Measurements from ENCODE around the gene SNCB. TPM values are rescaled to one million over a fixed set of nuclear protein-coding genes. Genes with fewer than 3 reads are reported as not detected.

Gene SNCB
- total RNA-seq, 4 donors from 2014 or later, result not detected

GRCh38 chr5:176638437-176638836, 8.1 kb upstream of the SNCB start:
- WGBS, 2 donors (ENCODE audit: low coverage in 1 of 2), result 93 to 100% methylated on average over 2 to 3 of the region's 3 CpGs
- Histone ChIP-seq H3K4me3 (no peak overlapping the region), H3K36me3 (no peaks in the 10 kb centered on the region), H3K4me1 (no peaks in the 10 kb centered on the region), H3K27ac (no peak overlapping the region), H3K27me3 (peaks cover 16% of the 10 kb centered on the region), H3K9me3 (no peaks in the 10 kb centered on the region)
- in situ Hi-C loops (cut with MboI; ENCODE audit: low pct_ligation_motif_present in 1 of 4, low pct_unique_long_range_greater_than_20kb in 1 of 4, low sequenced_read_pairs in 3 of 4), result no loop called here
- intact Hi-C loops (cut with DNase I; ENCODE audit: low total_unique reads), result no loop called here
- no peak for DNase-seq
- TF ChIP-seq CTCF (IDR thresholded peaks at IDR 0.05) (no peak), POLR2AphosphoS5 (IDR thresholded peaks at IDR 0.05) (no peak), POLR2A (IDR thresholded peaks at IDR 0.05) (no peak), EP300 (IDR thresholded peaks at IDR 0.05; ENCODE audit: low read depth) (no peak)

GRCh38 chr5:176637556-176637955, 7.2 kb upstream of the SNCB start:
- H3K4me1 ChIP-seq, result no peaks in the 10 kb centered on the region
- no peak for DNase-seq
- WGBS, 2 donors (ENCODE audit: low coverage in 1 of 2), result 63 to 68% methylated on average over 2 to 4 of the region's 4 CpGs
- intact Hi-C loops (cut with DNase I; ENCODE audit: low total_unique reads), result no loop called here
- no peaks in the 10 kb centered on the region for H3K36me3 ChIP-seq
- H3K27ac ChIP-seq, result no peak overlapping the region
- no peak for TF ChIP-seq CTCF (IDR thresholded peaks at IDR 0.05)
- no peak for TF ChIP-seq POLR2AphosphoS5 (IDR thresholded peaks at IDR 0.05)
- no peak for TF ChIP-seq EP300 (IDR thresholded peaks at IDR 0.05; ENCODE audit: low read depth)
- TF ChIP-seq POLR2A (IDR thresholded peaks at IDR 0.05), result no peak
- H3K4me3 ChIP-seq, result no peak overlapping the region
- peaks cover 25% of the 10 kb centered on the region for H3K27me3 ChIP-seq
- in situ Hi-C loops (cut with MboI; ENCODE audit: low pct_ligation_motif_present in 1 of 4, low pct_unique_long_range_greater_than_20kb in 1 of 4, low sequenced_read_pairs in 3 of 4), result no loop called here
- no peaks in the 10 kb centered on the region for H3K9me3 ChIP-seq

GRCh38 chr5:176636426-176636825, 6.1 kb upstream of the SNCB start:
- no peak for DNase-seq
- intact Hi-C loops (cut with DNase I; ENCODE audit: low total_unique reads), result no loop called here
- Histone ChIP-seq H3K27me3 (peaks cover 36% of the 10 kb centered on the region), H3K4me3 (no peak overlapping the region), H3K27ac (no peak overlapping the region), H3K36me3 (no peaks in the 10 kb centered on the region), H3K4me1 (no peaks in the 10 kb centered on the region), H3K9me3 (no peaks in the 10 kb centered on the region)
- 54 to 64% methylated on average over 5 to 9 of the region's 9 CpGs for WGBS, 2 donors (ENCODE audit: low coverage in 1 of 2)
- TF ChIP-seq POLR2A (IDR thresholded peaks at IDR 0.05), result no peak
- in situ Hi-C loops (cut with MboI; ENCODE audit: low pct_ligation_motif_present in 1 of 4, low pct_unique_long_range_greater_than_20kb in 1 of 4, low sequenced_read_pairs in 3 of 4), result no loop called here

GRCh38 chr5:176633598-176633997, 3.3 kb upstream of the SNCB start:
- no peak for DNase-seq
- intact Hi-C loops (cut with DNase I; ENCODE audit: low total_unique reads), result no loop called here
- no peaks in the 10 kb centered on the region for H3K9me3 ChIP-seq
- peaks cover 64% of the 10 kb centered on the region for H3K27me3 ChIP-seq
- H3K36me3 ChIP-seq, result no peaks in the 10 kb centered on the region
- H3K27ac ChIP-seq, result no peak overlapping the region
- no peak overlapping the region for H3K4me3 ChIP-seq
- in situ Hi-C loops (cut with MboI; ENCODE audit: low pct_ligation_motif_present in 1 of 4, low pct_unique_long_range_greater_than_20kb in 1 of 4, low sequenced_read_pairs in 3 of 4), result no loop called here
- no peak for TF ChIP-seq POLR2A (IDR thresholded peaks at IDR 0.05)
- no peak for TF ChIP-seq POLR2AphosphoS5 (IDR thresholded peaks at IDR 0.05)
- TF ChIP-seq CTCF (IDR thresholded peaks at IDR 0.05), result no peak
- no peak for TF ChIP-seq EP300 (IDR thresholded peaks at IDR 0.05; ENCODE audit: low read depth)
- WGBS, 2 donors (ENCODE audit: low coverage in 1 of 2), result 18% methylated on average over 6 of the region's 6 CpGs
- H3K4me1 ChIP-seq, result peaks cover 0 to 19% (median 15%) of the 10 kb centered on the region in 4 donors

- DNase-seq, result no peak
- Histone ChIP-seq H3K4me3 (no peak overlapping the region), H3K27me3 (peaks cover 73% of the 10 kb centered on the region), H3K4me1 (peaks cover 0 to 19% (median 15%) of the 10 kb centered on the region in 4 donors), H3K27ac (no peak overlapping the region), H3K9me3 (no peaks in the 10 kb centered on the region), H3K36me3 (no peaks in the 10 kb centered on the region)
- 17 to 76% methylated on average over 1 to 2 of the region's 2 CpGs for WGBS, 2 donors (ENCODE audit: low coverage in 1 of 2)
- intact Hi-C loops (cut with DNase I; ENCODE audit: low total_unique reads) (no loop called here), in situ Hi-C loops (cut with MboI; ENCODE audit: low pct_ligation_motif_present in 1 of 4, low pct_unique_long_range_greater_than_20kb in 1 of 4, low sequenced_read_pairs in 3 of 4) (no loop called here)
- TF ChIP-seq POLR2A (IDR thresholded peaks at IDR 0.05) (no peak), POLR2AphosphoS5 (IDR thresholded peaks at IDR 0.05) (no peak), CTCF (IDR thresholded peaks at IDR 0.05) (no peak), EP300 (IDR thresholded peaks at IDR 0.05; ENCODE audit: low read depth) (no peak)
Measured at GRCh38 chr5:176632745-176633144, 2.4 kb upstream of the SNCB start.
